Stimulated activated CD4-positive, alpha-beta T cell treated with anti-CD3 and anti-CD28 coated beads, TNF-alpha, amount 100 ng/mL, for 1 hour (primary cell): ENCODE measurements around the gene ALG12.

ENCODE experiments used
- DNase-seq, 3 donors: peaks; one replicate each; pipeline ENCODE4 v3.0.0-alpha.2; 2020; ENCODE audit warnings: low read depth in 3 of 3, low spot score in 1 of 3

Gene ALG12

GRCh38 chr22:49917974-49918910 lies at the start of gene ALG12, which contains the start of gene CRELD2:
TSS of gene ALG12 (minus strand) at chr22:49918438. CDS start at chr22:49913765, 4,673 bp downstream.
TSS of gene CRELD2 (plus strand) at chr22:49918634. CDS start at chr22:49918770, 136 bp downstream.
- DNase-seq = peak; percentile 92 to 95 (median 94)

GRCh38 chr22:49967706-49968208 lies 49.5 kb upstream of the ALG12 start:
- no peak for DNase-seq

- DNase-seq = no peak
Observed at GRCh38 chr22:49966774-49967705, 48.8 kb upstream of the ALG12 start.

GRCh38 chr22:49966041-49966773 lies 48.0 kb upstream of the ALG12 start:
- DNase-seq = no peak

- DNase-seq = no peak
Observed at GRCh38 chr22:49965091-49966040, 47.1 kb upstream of the ALG12 start.

GRCh38 chr22:49964136-49965090 lies 46.2 kb upstream of the ALG12 start:
- DNase-seq = no peak

- no peak for DNase-seq
Observed at GRCh38 chr22:49963647-49964026, 45.4 kb upstream of the ALG12 start.

- no peak for DNase-seq
Observed at GRCh38 chr22:49962751-49963646, 44.8 kb upstream of the ALG12 start.

- DNase-seq = peak; percentile 74 to 88 (median 74)
Observed at GRCh38 chr22:49962012-49962750, 43.9 kb upstream of the ALG12 start.

GRCh38 chr22:49961601-49962011 lies 43.4 kb upstream of the ALG12 start:
- no peak for DNase-seq

- DNase-seq = no peak
Observed at GRCh38 chr22:49961005-49961600, 42.9 kb upstream of the ALG12 start.

GRCh38 chr22:49960159-49961004 lies 42.1 kb upstream of the ALG12 start, which contains the start of gene PIM3:
TSS of gene PIM3 (plus strand) at chr22:49960772. CDS start at chr22:49960948, 176 bp downstream.
- DNase-seq = peak; percentile 80 to 89 (median 82)

- DNase-seq = peak in 1 of 3 donors; percentile 32
Observed at GRCh38 chr22:49959782-49960158, 41.5 kb upstream of the ALG12 start.

GRCh38 chr22:49958931-49959781 lies 40.9 kb upstream of the ALG12 start:
- no peak for DNase-seq
